Stimulated activated CD4-positive, alpha-beta T cell treated with anti-CD3 and anti-CD28 coated beads, Interleukin-15, amount 100 ng/mL, for 48 hours (primary cell): ENCODE results near the gene ZNRF4.
A peak's percentile ranks its signal among the peaks of the same experiment; 100 is the strongest.
"Not testable (repeated sequence)": the region's sequence is repeated elsewhere in the genome, so short reads cannot be mapped to it uniquely, and the experiment has no call there.

Source experiments
- DNase-seq, 2 donors: peaks; one replicate each; pipeline ENCODE4 v3.0.0-alpha.2; 2020; ENCODE audit warnings: low read depth in 2 of 2

ZNRF4 gene

GRCh38 chr19:5473646-5474045, 18.4 kb downstream of the ZNRF4 start:
- no peak for DNase-seq

GRCh38 chr19:5477451-5478215, 22.4 kb downstream of the ZNRF4 start:
- no peak for DNase-seq

GRCh38 chr19:5478241-5478924, 23.2 kb downstream of the ZNRF4 start:
- DNase-seq: no peak

- DNase-seq: no peak
Measured at GRCh38 chr19:5478925-5479588, 23.8 kb downstream of the ZNRF4 start.

- no peak for DNase-seq
Measured at GRCh38 chr19:5479958-5480357, 24.7 kb downstream of the ZNRF4 start.

GRCh38 chr19:5480427-5480836, 25.2 kb downstream of the ZNRF4 start:
- DNase-seq: peak; percentile 6 to 11

- DNase-seq: no peak
Measured at GRCh38 chr19:5481957-5482356, 26.7 kb downstream of the ZNRF4 start.

GRCh38 chr19:5484398-5485285, 29.4 kb downstream of the ZNRF4 start:
- DNase-seq: no peak

- no peak for DNase-seq
Measured at GRCh38 chr19:5485286-5485636, 30.0 kb downstream of the ZNRF4 start.

GRCh38 chr19:5485658-5486057, 30.4 kb downstream of the ZNRF4 start:
- DNase-seq: not testable (repeated sequence)

- no peak for DNase-seq
Measured at GRCh38 chr19:5487222-5487621, 32.0 kb downstream of the ZNRF4 start.

- DNase-seq: no peak
Measured at GRCh38 chr19:5489551-5489950, 34.3 kb downstream of the ZNRF4 start.

- DNase-seq: no peak
Measured at GRCh38 chr19:5491565-5491964, 36.3 kb downstream of the ZNRF4 start.

GRCh38 chr19:5492281-5492634, 37.0 kb downstream of the ZNRF4 start:
- no peak for DNase-seq

GRCh38 chr19:5492635-5493409, 37.6 kb downstream of the ZNRF4 start:
- DNase-seq: no peak

GRCh38 chr19:5494773-5495172, 39.6 kb downstream of the ZNRF4 start:
- no peak for DNase-seq

GRCh38 chr19:5495792-5496191, 40.6 kb downstream of the ZNRF4 start:
- no peak for DNase-seq

- DNase-seq: no peak
Measured at GRCh38 chr19:5497297-5497696, 42.1 kb downstream of the ZNRF4 start.

GRCh38 chr19:5498830-5499550, 43.8 kb downstream of the ZNRF4 start:
- DNase-seq: no peak

- DNase-seq: no peak
Measured at GRCh38 chr19:5501907-5502306, 46.7 kb downstream of the ZNRF4 start.

GRCh38 chr19:5503598-5503997, 48.4 kb downstream of the ZNRF4 start:
- DNase-seq: no peak
